BE2C (cell line): ENCODE data around the gene CCDC180.

ENCODE experiments used
- DNase-seq: peaks from one replicate; pipeline ENCODE4 v3.0.0-alpha.2; 2020
- H3K27me3 ChIP-seq: fragments of 250-450 bp; sonication (Bioruptor Pico); 2 replicates; pipeline ENCODE4 v1.5.1; 2020; ENCODE audit warnings: mild to moderate bottlenecking
- H3K36me3 ChIP-seq: fragments of 250-450 bp; sonication (Bioruptor Pico); 2 replicates; pipeline ENCODE4 v1.5.1; 2020; ENCODE audit warnings: mild to moderate bottlenecking
- H3K4me1 ChIP-seq: fragments of 250-450 bp; sonication (Bioruptor Pico); 2 replicates; pipeline ENCODE4 v1.5.1; 2020
- H3K4me3 ChIP-seq: 2 replicates; pipeline ENCODE4 v1.5.1; 2011; ENCODE audit warnings: low read depth, low read length
- H3K9me3 ChIP-seq: fragments of 250-450 bp; sonication (Bioruptor Pico); 2 replicates; pipeline ENCODE4 v1.5.1; 2020
- TF ChIP-seq, protein P1 (sequence below): IDR thresholded peaks from 2 replicates; pipeline ENCODE4 v1.5.1; 2012; ENCODE audit warnings: mild to moderate bottlenecking, low read depth, low read length

The CCDC180 gene

DNA sequence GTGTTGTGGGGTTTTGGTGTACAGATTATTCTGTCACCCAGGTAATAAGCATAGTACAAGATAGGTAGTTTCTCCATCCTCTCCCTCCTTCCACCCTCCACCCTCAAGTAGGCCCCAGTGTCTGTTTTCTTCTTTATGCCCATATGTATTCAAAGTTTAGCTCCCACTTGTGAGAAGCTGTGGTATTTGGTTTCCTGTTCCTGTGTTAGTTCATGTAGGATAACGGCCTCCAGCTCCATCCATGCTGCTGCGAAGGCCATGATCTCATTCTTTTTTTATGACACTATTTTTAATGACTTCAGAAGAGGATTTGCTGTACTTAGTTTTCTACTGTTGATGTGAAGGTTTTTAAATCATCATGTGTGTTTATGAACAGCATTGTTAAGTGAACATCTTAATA is 11.9 kb downstream of the CCDC180 start:
- TF ChIP-seq, protein P1, sequence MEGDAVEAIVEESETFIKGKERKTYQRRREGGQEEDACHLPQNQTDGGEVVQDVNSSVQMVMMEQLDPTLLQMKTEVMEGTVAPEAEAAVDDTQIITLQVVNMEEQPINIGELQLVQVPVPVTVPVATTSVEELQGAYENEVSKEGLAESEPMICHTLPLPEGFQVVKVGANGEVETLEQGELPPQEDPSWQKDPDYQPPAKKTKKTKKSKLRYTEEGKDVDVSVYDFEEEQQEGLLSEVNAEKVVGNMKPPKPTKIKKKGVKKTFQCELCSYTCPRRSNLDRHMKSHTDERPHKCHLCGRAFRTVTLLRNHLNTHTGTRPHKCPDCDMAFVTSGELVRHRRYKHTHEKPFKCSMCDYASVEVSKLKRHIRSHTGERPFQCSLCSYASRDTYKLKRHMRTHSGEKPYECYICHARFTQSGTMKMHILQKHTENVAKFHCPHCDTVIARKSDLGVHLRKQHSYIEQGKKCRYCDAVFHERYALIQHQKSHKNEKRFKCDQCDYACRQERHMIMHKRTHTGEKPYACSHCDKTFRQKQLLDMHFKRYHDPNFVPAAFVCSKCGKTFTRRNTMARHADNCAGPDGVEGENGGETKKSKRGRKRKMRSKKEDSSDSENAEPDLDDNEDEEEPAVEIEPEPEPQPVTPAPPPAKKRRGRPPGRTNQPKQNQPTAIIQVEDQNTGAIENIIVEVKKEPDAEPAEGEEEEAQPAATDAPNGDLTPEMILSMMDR, result no peak
- no peak overlapping the region for H3K4me3 ChIP-seq
- no peaks in the 10 kb centered on the region; the same call in 1 of the 2 replicates for H3K9me3 ChIP-seq
- DNase-seq, result no peak
- H3K4me1 ChIP-seq, result no peaks in the 10 kb centered on the region
- no peaks in the 10 kb centered on the region for H3K36me3 ChIP-seq
- no peaks in the 10 kb centered on the region for H3K27me3 ChIP-seq

DNA sequence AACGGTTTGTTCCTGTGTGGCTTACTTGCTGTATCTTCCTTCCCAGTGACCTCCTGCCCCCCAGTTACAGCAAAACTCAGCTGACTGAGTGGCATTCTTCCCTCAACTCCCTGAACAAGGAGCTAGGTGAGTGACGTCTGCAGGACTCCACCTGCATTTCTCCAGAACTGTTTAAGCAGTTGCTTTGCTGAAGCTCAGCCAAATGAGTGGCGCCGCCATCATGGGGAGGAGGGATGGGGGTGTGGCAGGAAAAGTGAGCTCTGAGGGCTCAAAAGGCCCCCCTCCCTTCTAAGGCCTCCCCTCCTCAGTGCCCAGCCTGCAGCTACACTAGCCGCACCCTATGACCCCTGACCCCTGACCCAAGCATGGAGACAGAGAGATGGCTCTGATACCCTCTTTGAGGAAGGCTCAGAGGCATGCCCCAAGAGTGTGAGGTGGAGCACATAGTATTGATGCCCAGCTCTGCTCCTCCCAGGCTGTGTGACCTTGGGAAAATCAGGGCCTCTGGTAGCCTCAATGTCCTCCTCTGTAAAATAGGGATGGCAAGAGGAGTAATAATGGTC is 12.7 kb downstream of the CCDC180 start:
- Histone ChIP-seq H3K9me3 (no peaks in the 10 kb centered on the region; the same call in 1 of the 2 replicates), H3K4me1 (no peaks in the 10 kb centered on the region), H3K27me3 (no peaks in the 10 kb centered on the region), H3K36me3 (no peaks in the 10 kb centered on the region), H3K4me3 (no peak overlapping the region)
- DNase-seq, result no peak
- TF ChIP-seq, protein P1, result no peak

- DNase-seq, result no peak
- Histone ChIP-seq H3K9me3 (no peaks in the 10 kb centered on the region; the same call in 1 of the 2 replicates), H3K36me3 (no peaks in the 10 kb centered on the region), H3K4me3 (no peak overlapping the region), H3K27me3 (no peaks in the 10 kb centered on the region), H3K4me1 (no peaks in the 10 kb centered on the region)
- TF ChIP-seq, protein P1, result no peak
These were observed 13.8 kb downstream of the CCDC180 start for GRCh38 chr9:97321251-97321650.

- no peak for DNase-seq
- no peaks in the 10 kb centered on the region for H3K27me3 ChIP-seq
- H3K36me3 ChIP-seq, result no peaks in the 10 kb centered on the region
- TF ChIP-seq, protein P1, result no peak
- no peaks in the 10 kb centered on the region for H3K4me1 ChIP-seq
- H3K4me3 ChIP-seq, result no peak overlapping the region
- no peaks in the 10 kb centered on the region; the same call in 1 of the 2 replicates for H3K9me3 ChIP-seq
These were observed 14.2 kb downstream of the CCDC180 start for GRCh38 chr9:97321691-97322090.

GRCh38 chr9:97322105-97322504 is 14.6 kb downstream of the CCDC180 start:
- TF ChIP-seq, protein P1, result no peak
- Histone ChIP-seq H3K9me3 (no peaks in the 10 kb centered on the region; the same call in 1 of the 2 replicates), H3K27me3 (no peaks in the 10 kb centered on the region), H3K4me3 (no peak overlapping the region), H3K4me1 (no peaks in the 10 kb centered on the region), H3K36me3 (no peaks in the 10 kb centered on the region)
- DNase-seq, result no peak

DNA sequence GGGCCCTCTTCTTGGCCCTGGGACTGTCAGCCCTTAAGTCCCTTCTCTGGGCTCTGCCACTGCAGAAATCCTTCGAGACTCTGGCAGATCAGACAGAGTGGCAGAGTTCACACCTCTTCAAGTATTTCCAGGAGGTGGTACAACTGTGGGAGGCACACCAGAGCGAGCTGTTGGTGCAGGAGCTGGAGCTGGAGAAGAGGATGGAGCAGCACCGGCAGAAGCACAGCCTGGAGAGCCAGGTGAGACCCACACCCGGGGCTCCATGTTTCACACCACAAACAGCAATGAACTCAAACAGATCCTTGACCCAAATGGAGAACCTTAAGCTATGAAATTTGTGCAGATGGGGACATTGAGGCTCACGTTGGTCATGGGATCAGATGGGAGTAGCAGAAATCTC is 17.5 kb downstream of the CCDC180 start:
- DNase-seq, result no peak
- H3K36me3 ChIP-seq, result no peaks in the 10 kb centered on the region
- TF ChIP-seq, protein P1, result no peak
- no peaks in the 10 kb centered on the region; the same call in 1 of the 2 replicates for H3K27me3 ChIP-seq
- H3K4me1 ChIP-seq, result no peaks in the 10 kb centered on the region
- H3K9me3 ChIP-seq, result no peaks in the 10 kb centered on the region; the same call in 1 of the 2 replicates
- no peak overlapping the region for H3K4me3 ChIP-seq
